HG03196 (cell line): Measurements from ENCODE around the gene C1orf141.
"Not testable (repeated sequence)": the region's sequence is repeated elsewhere in the genome, so short reads cannot be mapped to it uniquely, and the experiment has no call there.

Experiments used
- ATAC-seq: cut with Tn5 transposase; IDR thresholded peaks from one replicate; pipeline ENCODE4 v1.9.1; 2021; ENCODE audit not compliant: unreplicated experiment

C1orf141 gene

DNA sequence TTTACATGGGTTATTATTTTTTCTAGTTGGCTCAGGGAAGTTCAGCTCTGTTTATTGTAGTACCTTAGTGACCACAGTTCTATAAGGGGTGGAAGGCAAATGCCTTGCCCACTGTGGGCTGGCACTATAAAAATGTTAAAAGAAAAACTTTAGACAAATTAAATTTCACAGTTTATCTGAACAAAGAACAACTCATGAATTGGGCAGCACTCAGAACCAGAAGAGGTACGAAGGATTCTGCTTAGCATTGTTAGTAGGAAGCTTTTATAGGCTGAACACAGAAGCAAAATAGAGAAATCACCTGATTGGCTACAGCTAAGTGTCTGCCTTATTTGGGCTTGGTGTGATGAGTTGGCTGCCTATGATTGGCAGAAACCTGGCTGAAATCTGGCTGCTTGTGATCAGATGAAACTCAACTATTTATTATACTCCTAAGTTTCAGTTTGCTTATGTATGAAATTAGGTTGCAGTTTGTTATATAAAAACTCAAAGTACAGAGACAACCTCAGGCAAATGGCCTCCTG, 45.0 kb downstream of the C1orf141 start:
- ATAC-seq: no peak

DNA sequence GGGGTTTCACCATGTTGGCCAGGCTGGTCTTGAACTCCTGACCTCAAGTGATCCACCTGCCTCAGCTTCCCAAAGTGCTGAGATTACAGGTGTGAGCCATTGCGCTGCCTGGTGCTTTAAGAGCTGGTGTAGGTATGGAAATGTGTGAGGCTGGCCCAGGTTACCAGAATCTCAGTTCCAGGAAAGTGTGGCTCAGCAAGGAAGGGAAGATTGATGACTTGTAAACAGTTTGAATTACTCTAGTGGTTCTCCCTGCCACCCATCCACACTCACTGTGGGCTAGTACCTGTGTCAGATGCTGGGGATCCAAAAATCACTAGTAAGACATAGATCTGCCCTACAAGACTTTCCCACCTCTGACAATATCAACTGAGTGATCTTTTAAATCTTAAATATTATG, 46.3 kb downstream of the C1orf141 start:
- ATAC-seq: no peak

DNA sequence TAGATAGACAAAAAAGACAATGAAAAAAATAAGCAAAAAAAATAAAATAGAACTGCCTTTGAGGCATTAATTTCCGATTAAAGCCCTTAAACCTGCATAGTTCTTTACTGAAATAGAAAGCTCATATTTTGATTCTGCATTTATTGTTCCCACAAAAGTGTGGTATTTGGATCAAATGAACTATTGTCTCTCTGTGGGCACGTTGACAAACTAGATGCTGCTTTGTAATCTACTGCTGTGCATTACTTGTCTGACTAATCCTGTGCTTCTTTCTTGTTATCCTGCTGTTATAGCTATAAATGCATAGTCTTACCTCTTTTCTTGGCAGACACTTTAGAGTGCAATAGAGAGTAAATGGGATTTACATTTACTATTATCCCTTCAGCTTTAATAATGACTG, 49.4 kb downstream of the C1orf141 start:
- ATAC-seq: no peak

DNA sequence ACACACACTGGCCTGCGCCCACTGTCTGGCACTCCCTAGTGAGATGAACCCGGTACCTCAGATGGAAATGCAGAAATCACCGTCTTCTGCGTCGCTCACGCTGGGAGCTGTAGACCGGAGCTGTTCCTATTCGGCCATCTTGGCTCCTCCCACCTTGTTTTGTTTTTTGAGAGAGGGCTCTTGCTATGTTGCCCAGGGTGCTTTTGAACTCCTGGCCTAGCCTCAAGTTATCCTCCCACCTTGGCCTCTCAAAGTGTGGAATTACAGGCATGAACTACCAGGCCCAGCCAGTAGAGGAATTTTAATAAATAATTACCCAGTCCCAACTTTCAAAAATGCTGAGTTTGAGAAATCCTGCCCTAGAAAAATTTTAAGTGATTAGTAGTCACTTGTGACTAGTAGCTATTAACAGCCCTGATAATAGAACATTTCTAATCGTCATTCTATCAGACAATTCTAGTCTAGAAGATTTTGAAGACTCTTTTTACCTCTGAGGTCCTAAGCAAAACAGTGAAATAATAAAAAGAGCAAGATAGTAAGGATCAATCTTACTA, 49.9 kb downstream of the C1orf141 start:
- ATAC-seq: no peak

DNA sequence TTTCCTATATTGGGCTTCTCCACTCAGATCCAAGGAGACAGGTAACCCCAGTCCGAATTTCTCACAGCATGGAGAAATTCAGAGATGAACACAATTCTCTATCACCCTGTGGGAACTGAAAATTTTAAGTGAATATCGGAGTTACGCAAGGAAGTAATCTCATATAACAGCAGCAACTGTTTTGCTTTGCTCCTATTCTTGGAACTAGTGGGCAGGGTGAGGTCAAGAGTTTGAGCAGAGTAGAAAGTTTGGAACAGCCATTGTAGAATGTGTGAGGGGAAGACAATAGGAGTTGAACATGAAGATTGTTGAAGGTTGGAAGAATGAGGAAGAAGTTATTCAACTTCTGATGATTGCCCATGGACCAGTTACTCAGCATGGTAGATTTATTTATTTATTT, 56.5 kb downstream of the C1orf141 start:
- ATAC-seq: no peak

DNA sequence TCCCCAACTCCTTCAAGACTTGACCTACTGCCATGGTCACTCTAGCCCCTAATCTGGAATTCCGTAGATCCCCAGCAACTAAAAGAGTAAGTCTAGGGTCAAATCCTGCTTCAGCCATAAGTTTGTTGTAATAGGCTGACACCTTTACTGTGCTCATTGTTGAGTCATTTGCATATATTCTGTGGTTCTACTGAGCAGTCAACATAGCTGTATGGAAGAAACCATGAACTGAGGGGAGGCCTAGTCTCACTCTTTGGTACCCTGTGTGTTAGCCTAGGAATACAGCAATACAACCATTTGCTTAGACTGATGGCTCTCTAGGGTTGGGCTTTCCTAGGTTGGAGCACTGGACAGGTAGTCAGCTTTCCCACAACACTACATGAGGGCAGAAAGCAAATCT, 57.2 kb downstream of the C1orf141 start:
- no peak for ATAC-seq

DNA sequence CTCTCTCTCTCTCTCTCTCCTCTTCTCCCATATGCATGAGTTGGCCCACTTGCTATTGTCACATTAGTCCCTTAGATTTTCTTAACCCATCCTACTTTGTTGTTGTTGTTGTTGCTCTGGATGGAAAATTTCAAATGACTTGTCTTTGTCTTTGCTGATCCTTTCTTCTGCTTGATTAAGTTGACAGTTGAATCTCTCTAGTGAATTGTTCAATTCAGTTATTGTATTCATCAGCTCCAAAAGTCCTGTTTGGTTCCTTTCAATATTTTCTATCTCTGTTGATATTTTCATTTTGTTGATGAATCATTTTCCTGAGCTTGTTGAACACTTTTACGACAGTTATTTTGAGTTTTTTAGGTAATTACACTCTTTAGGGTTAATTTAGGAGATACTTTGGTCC, 62.0 kb downstream of the C1orf141 start:
- ATAC-seq: no peak

DNA sequence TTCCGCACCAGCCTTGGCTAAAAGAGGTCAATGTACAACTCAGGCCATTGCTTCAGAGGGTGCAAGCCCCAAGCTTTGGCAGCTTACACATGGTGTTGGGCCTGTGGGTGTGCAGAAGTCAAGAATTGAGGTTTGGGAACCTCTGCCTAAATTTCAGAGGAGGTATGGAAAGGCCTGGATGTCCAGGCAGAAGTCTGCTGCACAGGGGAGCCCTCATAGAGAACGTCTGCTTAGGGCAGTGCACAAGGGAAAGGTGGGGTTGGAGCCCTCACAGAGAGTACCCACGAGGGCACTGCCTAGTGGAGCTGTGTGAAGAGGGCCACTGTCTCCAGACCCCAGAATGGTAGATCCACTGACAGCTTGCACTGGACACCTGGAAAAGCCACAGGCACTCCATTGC, 67.1 kb downstream of the C1orf141 start:
- not testable (repeated sequence) for ATAC-seq

DNA sequence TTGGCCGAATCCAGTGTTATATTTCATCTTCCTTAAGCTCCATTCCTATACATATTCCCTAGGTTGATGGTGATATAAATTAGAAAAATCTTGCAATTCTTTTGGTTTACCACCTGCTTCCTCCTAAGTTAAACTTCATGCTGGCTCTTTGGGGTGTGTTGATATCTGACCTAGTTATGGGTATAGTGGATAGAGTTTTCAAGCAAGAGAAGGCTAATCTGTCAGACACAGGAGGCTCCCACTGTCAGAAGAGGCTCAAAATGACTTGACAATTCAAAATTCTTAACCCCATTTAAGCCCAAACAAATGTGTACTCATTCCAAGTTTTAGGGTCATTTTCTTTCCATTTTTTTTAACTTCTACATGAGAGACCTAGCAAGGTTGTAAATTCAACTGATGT, 72.4 kb downstream of the C1orf141 start:
- no peak for ATAC-seq

DNA sequence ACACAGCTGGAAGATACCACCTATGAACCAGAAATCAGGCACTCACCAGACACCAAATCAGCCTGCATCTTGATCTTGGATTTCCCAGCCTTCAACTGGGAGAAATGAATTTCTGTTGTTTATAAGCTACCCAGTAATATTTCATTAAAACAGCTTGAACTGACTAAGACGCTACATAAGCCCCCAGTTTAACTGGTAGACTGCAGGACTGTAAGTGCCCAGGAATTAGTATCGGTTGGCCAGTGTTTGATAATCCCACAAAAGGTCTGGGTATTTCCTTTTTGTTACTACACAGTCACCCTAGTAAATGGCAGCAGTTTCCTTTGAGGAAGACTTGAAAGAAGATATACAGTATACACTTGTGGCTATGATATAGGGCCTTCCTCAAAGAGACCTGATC, 73.5 kb downstream of the C1orf141 start:
- ATAC-seq: no peak

DNA sequence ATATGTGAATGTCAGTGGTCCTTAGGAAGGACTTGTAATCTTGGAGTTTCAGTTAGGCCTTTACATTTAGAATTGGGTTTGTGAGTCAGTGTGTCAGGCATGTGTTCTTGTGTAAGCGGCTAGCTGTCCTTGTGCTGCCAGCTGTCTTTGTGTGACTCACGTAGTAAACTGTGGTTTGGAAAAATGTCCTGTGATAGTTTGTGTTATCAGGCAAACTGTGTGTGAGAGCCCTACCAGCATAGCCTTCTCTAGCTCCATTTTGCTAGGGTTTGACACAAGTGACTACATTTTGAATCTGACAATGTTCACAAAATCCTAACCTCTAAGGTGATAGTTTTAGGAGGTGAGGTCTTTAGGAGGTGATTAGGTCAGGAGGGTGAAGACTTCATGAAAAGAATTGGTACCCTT, 74.0 kb downstream of the C1orf141 start:
- no peak for ATAC-seq

DNA sequence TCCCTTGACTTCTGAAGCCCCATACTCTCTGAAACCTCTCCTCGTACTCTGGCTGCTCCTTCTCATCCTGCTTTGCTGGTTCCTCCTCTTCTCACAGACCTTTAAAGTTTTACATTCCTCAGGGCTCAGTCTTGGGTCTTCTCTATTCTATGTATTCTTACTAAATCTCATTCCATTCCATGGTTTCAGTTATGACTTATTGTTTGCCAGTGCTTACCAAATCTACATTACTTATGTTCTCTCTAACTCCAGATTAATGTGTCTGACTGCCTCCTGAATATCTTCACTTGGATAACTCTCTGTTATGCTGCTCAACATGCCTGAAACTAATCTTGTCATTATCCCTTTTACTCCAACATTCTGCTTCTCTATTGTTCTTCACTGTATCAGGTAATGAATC, 75.4 kb downstream of the C1orf141 start:
- ATAC-seq: no peak

DNA sequence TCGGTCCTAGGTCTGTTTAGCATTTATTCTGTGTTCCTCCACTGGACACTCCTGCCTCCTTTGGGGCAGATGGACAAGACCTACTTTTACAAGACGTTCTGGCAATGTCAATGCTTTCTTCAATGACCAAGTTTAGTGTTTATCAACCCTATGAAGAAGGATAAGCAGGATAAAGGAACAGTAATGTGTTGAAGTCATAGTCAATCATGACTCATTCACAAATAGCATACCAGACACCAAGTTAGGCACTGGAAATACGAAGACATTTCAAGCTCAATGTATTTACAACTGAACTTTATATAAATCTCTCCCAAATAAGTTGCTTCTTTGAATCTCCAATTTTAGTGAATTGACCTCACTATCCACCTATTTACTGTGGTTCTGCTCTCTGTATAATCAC, 76.0 kb downstream of the C1orf141 start:
- no peak for ATAC-seq

DNA sequence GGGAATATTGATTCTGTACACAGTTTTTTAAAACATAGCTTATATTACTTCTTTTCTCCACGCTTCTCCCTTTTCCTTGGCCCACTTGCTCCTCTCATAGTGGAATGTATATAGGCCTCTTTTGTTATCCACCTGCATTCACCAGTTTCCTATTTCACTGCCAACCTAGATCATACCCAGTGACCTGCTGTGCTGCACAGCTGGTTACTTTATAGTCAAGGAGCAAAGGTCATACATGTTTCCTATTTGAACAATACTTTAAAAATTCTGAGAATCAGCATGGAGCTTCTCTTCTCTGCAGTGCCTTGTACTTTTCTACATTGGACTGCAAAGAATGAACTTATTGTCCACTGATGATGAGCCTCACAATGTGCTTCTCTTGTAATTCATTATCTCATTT, 76.5 kb downstream of the C1orf141 start:
- no peak for ATAC-seq

DNA sequence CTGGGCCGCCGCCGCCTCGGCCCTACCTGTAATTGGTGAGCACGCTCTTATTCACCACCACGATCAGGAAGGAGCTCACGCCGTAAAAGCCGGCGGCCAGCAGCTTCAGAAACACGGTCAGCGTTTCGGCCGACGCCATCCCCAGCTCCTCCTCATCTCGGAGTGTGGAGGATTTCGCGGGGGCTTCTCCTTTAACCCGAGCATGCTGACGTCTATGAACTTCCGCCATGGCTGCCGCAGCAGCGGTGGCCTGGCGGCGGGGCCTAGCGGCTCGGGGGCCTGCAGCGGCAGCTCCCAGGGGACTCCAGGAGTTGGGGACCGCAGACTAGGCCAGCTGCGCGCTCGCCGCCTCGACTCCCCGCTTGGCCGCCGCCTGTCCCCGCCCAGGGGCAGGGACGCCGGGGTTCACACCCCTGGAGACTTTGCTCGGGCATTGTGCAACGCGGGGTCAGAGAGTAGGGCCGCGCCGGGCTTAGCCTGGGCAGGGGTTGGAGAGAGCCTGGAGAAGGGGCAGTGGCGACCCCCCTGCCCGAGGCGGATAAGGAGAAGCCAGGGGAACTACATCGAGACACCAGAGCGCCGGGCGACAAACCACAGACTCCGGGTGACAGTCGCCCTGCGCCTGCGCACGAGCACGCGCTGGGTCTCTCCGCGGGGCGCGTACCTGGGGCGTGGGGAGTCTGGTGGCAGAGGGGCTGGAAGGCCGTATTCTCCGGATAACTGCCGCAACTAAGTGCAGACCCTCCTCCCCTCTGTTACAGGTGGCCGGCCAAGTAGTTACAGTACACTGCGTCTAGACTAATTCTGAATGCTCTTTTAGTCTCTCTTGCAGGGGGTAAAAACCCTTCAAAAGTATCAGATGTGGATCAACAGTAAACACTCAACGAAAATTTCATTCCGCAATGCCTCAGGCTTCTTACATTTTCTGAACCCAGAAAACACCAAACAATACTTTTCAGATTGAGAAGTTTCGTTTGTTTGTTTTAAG, 80.7 kb downstream of the C1orf141 start, which contains the start of gene SLC35D1:
Gene SLC35D1, minus strand, starts transcription at position 364 of the 988 bp plus-strand sequence. Its CDS starts 135 bp downstream, at position 229.
- ATAC-seq: peak; percentile 71

DNA sequence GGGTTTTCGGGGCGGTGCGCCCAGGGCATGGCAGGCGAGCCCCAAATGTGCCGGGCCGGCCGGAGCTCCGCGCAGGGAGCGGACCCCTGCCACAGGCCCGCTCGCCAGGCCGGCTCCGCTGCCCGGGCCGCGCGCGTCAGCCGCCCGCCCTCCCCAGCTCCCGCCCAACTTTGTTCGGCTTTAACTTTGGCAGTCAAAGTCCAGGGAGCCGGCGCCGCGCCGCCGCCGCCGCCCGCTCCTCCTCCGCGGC, 81.3 kb downstream of the C1orf141 start:
- ATAC-seq: peak; percentile 34

DNA sequence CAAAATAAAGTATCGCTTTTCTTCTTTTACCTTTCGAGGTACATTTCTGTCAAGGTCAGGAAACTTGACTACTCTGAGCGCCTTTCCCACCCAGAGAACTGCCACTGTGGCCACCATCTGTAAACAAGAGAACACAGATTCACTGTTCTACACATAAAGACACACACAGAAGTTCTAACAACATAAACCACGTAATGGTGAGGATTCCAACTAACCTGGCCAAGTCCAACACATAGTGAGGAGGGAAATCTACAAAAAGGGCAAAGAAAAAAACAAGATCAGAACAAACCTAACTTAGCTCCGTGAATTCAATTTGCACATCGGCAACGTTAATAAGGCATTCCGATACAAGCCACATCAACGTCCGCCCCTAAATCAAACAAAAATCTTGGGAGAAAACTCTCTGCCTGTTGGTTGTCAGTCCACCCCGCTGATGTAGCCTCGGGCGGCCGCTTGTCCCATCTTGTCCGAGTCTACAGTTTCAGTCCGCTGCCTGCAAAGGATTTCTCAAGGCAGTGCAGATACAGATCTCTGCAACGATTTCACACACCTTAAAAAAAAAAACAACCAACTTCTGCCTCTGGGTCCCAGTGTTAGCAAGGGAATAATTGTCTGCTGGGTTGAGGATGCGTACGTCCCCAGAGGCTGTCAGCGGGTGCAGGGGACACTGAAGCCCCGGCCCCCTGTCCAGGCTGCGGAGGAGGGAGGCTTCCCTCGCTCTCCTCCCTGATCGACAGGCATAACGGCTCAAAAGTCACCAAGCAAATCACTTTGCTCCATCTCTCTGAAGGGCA, 81.8 kb downstream of the C1orf141 start:
- ATAC-seq: peak; percentile 29

DNA sequence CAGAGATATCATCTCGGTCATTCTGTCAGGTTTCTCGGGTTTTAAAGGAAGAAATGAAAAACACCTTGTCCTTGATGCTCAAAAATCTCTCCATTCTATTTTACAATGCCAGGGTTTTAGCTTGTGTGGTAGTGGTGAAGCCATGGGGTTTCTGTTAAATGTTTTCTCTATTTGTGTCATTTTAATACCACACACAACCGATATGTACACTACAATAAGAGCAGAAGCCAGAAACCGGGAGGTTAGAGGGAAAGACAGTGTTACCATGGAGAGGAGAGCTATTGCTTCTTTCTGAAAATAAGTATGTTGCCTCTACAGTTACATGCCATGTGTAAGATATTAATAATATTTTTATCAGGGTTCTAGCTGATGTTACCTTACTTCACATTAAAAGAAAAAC, 83.6 kb downstream of the C1orf141 start:
- no peak for ATAC-seq

DNA sequence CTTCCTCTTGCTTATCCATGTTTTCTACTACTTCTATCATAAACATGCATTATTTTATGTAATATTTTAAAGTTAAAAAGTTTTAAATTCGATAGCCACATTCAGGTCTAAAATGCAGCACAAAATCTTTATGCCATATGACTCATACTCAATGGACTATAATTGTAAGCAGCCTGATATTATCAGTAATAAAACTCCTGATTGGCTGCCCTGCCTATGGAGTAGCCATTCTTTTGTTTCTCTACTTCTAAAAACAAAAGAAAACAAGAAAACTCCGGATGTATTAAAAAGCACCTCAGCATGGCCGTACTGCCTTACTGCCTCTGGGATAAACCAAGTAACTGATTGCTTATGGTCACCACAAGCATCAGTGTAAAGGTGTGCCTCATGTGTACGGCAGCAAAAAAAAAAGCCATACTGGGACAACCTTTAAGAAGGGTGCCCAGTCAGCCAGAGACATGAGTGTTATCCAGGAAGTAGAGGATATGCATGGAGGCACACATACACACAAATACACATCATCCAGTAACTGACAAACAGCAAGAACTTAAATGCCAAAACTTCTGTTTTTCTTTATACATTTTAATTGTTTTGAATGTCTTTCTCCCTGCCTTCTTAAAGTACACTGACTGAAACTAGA, 90.0 kb downstream of the C1orf141 start:
- ATAC-seq: no peak

DNA sequence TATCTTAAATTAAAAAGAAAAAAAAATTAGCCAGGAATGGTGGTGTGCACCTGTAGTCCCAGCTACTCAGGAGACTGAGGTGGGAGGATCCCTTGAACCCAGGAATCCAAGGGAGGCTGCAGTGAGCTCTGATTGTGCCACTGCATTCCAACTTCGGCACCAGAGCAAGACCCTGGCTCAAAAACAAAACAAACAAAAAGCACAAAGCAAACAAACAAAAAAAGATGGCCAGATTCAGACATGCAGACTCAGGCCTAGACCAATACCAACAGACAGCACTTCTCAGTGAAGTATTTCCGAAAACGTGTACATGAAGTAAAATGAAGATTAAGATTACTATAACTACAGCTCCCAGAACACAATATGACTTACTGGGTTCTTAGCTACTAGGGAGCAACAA, 91.4 kb downstream of the C1orf141 start:
- ATAC-seq: no peak
